Right forelimb (tissue), 1 donor: ENCODE data around the gene DLST.
"Not testable (repeated sequence)": the region's sequence is repeated elsewhere in the genome, so short reads cannot be mapped to it uniquely, and the experiment has no call there.

ENCODE experiments used
- DNase-seq: peaks from one replicate; pipeline ENCODE4 v3.0.0-alpha.2; 2018

Gene DLST

DNA sequence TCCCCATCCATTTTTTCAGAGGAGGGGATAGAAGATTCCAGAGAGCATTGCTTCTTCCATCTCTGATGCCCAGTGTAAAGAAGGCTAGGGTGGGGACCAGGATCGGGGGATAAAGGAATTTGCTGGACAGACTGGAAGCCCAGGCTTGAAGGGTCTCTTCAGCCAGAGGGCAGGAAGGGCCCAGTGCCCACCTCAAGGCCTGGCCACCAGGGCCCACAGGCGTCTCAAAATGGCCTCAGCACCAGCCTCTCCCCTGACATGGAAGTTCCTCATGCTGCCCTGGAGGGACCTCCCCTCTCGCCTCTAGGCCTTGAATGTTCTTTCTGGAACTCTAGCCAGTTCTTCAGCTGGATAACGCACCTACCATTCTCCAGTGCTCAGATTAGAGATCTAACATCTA, 38.6 kb downstream of the DLST start:
- DNase-seq: no peak

DNA sequence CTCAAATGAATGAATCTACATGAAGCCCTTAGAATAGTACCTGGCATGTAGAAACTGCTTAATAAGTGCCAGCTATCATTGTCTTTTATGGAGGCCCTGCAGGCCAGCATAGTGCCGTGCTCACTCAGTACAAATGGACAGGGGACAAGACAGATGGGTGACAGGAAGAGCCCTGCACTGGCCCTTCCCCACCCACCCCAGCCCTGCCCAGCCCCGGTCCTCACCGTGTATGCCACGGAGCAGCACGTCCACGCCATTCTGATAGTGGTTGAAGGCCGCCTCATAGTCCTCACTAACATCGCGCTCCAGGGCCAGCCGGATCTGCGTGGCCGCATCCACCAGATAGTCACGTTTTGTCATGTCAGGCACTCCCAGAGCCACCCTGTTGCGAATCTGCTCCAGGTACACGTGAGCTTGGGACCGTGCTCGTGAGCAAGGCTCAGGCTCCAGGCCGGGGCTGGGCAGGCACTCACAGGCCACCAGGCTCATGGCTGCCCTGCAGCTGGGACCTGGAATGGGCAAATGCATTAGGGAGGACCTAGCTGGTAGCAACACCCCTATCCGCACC, 39.4 kb downstream of the DLST start:
- DNase-seq: no peak

DNA sequence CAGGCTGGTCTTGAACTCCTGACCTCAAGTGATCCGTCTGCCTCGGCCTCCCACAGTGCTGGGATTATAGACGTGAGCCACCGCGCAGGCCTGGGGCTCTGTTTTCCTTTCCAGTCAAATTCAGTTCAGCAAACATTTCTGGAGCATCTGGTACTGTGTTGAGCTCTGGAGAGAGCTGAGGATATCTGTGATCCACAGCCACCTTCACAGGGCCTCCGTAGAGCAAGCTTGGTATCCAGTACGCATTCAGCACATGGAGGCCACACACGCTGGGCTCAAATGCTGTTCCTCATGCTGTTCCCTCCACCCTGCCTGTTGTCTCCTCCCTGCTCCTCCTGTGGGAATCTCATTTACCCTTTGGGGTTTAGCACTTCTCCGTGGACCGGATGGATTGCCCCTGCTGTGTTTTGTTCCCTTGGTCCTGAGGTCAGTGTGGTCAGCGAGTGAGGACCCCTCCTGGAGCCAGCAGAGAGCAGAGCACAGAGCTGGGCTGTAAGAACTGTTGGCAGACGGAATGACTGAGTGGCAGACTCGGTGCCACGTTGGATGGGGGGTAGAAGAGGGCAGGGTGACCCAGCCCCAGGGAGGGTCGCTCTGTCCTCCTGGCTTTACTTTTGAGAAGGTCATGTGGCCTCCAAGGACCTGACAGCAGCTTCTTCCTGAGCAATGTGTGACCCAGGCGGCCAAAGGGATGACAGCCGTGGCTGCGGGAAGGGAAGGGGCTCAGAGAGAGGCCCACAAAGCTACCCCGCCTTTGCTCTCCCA, 40.5 kb downstream of the DLST start:
- DNase-seq: no peak

DNA sequence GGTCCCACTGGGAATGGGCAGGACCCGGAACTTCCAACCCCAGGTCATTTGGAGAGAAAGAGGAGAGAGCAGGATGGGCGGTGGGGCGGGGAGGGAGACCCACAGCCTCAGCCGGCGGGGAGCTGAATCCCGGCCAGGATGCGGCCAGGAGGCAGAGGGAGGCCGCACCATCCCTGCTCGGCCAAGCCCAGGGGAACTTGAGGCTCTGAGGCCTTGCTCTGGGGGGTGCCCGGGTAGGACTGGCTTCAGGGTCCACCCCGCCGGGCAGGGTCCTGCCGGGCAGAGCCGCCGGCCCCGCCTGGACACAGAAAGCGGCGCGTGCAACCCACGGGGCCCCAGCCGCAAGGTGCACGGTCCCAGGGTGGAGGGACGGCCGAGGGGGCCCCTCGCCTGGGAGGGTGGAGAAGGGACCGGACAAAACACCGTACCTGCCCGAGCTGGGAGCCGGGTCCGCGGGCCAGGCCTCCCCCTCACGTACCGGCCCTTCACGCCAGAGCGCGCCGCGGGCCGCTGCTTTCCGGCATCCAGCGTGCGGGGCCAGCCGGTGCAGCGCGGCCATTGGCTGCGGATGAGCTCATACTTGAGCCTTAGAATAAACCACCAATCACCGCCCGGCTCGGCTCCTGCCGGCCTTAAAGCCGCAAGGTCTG, 41.2 kb downstream of the DLST start, which contains the start of gene RPS6KL1:
RPS6KL1 (minus strand) TSS at position 509 of the 650 bp plus-strand sequence. CDS start 1,719 bp downstream, outside the sequence.
- DNase-seq: no peak

DNA sequence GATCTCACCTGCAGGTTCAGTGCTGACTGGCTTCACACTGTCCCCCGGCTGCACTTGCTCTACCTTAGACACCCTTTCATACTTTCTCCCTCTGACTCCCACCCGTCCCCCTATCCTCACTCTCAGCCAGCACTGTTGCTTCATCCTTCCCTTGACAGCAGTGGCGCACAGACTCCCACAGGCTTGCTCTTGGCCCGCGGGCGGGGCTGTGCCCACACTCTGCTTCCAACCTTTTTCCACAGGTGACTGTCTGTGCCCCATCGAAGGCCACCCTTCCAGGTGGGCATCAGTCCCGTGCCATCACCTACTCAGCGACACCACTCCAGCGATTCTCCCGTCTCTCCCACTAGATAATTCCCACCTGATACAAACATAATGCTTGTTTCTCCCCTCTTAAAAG, 42.3 kb downstream of the DLST start:
- no peak for DNase-seq

DNA sequence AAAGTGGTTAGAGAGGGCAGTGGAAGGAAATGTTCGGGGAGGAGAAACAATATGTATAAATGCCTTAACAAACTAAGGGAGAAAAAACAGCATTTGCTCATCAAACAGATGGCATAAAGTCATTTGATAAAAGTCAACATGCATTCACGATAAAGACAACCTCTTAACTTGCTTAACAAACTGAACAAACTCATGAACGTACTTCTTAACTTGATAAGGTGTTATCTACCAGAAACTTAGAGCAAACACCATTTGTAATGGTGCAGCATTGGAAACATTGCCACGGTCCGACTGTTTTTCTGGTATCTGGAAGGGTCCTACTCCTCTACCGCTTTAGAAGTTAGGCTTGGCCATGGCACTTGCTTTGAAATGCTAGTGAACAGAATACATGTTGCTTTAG, 45.5 kb downstream of the DLST start:
- DNase-seq: peak; percentile 5

DNA sequence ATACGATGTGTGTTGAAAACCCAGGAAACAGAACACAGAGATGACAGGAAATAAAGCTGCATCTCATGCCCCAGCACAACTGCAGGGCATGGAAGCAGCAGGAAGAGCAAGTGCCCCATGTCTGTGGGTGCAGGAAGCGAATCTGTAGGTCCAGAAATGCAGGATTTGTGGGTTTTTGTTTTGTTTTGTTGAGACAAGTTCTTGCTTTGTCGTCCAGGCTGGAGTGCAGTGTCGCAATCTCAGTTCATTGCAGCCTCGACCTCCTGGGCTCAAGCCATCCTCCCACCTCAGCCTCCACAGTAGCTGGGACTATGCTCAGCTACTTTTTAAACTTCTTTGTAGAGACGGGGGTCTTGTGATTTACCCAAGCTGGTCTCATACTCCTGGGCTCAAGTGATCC, 47.5 kb downstream of the DLST start:
- DNase-seq: no peak

DNA sequence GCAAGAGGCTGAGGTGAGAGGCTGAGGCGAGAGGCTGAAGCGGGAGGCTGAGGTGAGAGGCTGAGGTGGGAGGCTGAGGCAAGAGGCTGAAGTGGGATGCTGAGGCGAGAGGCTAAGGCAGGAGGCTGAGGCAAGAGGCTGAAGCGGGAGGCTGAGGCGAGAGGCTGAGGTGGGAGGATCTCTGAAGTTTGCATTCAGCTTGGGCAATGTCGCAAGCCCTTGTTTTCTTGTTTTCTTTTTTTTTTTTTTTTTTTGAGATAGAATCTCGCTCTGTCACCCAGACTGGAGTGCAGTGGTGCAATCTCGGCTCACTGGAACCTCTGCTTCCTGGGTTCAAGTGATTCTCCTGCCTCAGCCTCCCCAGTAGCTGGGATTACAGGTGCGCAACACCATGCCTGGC, 50.0 kb downstream of the DLST start:
- not testable (repeated sequence) for DNase-seq

DNA sequence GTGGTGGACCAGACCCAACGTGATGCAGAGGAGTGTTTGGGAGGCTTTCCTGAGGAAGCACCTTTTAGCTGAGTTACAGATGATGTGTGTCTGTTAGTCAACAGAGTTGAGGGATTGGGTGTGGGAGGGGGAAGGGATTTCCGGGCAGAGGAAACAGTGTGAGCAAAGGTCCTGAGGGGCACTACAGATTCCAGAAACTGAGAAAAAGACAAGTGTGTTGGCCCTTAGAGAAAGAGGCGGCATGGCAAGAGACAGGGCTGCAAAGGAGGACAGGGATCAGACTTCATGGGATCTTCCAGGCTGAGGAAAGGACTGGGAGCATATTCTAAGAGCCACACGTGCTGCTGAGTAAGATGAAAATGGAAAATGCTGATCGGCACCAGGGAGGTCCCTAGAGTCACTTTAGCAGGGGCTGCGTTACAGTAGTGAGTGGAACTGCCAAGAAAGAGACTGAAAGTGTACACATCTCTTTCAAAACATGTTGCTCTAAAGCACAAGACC, 50.7 kb downstream of the DLST start:
- no peak for DNase-seq

DNA sequence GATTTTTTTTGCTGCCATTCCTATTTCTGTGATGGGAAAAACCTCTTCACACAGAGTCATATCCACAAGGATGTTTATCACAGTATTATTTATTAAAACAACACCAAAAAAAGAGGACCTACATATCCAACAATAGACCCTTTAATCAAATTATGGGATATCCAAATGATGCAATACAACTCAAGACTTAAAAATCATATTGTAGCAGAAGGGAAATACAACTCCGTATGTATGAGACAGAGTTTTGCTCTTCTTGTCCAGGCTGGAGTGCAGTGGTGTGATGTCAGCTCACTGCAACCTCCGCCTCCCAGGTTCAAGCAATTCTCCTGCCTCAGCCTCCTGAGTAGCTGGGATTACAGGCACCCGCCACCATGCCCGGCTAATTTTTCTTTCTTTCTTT, 51.2 kb downstream of the DLST start:
- DNase-seq: not testable (repeated sequence)

DNA sequence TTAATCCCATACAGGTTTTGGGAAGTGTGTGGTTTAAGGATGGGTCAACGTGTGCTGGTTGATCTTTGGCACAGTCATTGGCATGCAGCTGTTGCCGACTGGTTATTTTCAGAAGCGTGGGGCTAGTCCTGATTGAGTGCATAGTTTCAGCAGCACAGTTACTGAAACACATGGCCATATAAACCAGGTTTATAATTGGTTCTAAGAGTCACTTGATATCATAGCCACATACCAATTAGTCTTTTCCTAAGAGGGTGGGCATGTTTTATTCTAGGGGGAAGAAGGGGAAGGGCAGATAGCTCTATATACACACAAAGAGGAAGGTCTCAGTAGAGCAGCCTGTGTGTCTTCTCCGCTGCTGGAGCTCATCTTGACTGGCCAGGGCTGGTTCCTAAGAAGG, 52.3 kb downstream of the DLST start:
- DNase-seq: no peak

DNA sequence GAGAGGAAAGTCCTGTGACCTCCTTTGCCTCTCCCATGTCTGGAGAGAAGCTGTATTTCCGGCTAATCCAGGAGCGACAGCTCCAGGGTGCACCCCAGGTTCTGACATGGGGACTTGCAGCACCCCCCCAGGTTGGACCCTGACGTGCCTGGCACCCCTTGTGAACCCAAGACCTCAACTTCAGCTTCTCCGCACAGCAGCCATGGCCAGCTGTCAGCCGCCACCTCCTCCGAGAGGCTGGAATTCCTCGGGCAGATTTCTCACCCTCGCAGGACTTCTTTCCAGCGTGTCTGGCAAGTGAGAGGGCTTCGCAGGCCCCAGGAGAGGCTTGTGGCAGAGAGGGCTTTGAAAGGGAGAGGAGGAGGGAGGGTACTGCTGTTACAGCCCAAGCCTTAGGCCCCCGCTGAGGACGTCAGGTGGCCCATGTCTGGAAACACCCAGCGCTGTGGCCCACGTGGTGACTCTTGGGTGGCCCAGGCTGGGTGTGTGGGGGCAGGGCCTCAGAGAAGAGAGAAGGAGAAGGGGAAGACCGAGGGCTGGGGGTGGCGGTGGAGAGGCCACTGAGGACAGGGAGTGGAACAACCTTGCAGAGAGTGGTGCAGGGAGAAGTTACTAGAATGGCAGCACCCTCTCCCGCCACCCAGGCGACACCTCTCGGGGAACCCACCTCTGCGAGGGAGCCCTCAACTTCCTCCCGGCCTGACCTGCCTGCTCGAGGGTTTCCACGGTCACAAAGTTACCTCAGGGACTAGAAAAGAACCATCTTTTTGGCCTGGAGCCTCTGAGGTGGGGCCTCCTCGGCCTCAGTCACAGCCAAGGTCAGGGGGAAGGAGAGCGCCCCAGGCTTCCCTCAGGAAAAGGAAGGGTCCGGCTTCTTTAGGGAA, 53.0 kb downstream of the DLST start:
- no peak for DNase-seq

DNA sequence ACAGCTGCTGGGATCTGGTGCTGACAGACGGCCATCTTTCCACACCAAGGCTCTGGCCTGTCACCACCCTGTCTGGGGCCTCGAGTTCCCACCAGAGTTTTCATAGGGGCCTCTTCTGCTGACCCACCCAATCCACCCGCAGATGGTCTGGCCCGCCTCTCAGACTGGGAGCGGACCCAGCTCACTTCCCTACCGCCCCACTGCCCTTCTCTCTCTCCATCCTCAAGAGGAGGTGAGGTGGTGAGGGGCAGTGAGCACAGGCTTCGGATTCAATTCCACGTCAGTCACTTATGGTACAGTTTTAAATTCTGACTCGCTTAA, 53.6 kb downstream of the DLST start:
- DNase-seq: no peak

DNA sequence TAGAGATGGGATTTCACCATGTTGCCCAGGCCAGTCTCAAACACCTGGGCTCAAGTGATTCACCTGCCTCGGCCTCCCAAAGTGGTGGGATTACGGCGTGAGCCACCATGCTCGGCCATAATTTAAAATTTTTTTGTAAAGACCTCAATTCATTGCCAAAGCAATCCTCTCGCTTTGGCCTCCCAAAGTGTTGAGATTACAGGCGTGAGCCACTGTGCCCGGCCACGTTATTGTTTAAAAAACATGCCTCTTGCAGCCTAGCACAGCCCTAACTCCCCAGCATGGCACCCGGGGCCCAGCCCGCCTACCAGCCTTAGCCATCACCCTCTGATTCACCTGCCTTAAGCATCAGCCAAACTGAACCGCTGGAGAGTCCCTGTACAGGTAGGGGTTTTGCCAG, 54.4 kb downstream of the DLST start:
- DNase-seq: no peak

DNA sequence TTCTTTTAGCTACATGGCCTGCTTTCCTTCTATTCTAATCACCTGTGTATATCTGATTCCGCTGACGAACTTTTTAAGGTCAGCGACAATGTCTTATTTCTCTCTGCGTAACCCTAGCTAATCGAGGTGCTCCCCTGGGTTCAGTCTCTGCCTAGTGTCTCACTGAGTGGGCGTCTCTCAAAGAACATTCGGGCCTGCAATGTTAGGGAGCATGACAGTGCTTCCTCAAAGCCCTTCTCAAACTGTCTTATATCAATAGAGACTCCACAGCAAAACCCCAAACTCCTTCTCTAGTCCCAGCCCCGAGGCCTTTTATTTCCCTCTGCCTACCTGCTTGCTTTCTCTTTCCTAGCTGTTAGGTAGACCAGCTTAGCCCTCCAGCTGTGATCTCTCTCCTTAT, 55.0 kb downstream of the DLST start:
- DNase-seq: no peak

DNA sequence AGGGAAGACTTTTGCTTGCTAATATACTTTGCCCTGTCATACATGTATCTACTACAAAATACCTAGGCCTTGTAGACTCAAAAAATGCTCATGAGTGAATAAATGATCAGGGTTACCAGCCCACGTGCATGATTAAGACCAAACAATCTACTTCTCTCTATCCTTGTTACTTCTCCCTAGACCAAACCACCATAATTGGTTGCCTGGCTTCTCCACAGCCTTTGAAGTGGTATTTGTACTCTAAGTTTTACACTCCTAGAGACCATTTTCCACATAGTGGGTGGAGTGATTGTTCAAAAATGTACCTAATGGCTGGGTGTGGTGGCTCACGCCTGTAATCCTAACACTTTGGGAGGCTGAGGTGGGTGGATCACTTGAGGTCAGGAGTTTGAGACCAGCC, 55.5 kb downstream of the DLST start:
- no peak for DNase-seq

DNA sequence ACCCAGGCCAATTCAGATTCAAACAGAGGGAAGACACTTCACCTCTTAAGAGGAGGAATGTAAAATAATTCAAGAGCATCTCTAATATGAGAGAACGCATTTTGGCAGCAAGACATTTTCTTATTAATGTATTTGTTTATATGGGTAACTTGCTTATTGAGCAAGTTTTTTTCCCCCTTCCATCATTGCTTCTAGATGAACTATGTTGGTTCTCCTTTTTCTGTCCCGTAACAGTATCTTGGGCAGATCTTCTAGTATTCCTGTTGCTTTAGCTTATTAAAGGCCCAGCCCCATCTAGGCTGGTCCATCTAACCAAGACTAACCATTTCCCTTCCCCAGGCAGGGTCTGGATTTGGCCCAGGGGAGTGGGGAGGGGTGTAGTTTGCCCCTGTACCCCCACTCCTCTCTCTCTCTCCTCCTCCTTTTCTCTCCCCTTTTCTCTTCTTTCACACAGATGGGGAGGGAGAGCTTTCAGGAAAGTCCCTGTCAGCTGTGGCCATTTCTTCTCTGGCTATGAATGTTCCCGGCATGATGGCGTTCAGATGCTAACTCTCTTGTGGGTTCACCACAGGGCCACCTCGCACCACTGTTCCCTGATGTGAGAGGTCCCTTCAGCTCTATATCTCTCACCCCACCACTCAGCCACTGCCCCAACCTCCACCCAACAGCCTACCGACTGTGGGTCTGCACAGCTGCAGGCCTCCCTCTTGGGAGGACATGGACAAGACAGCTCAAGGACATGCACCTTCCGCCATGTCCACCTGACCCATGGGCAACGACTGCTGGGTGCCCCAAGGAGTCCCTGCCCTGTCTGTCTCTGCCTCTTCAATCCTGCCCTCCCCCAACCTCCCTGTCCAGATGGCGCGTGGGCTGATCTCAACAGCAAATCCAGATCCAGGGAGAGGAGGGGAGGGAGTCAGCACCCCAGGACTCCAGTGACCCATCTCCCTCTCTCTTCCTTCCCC, 57.1 kb downstream of the DLST start:
- no peak for DNase-seq

DNA sequence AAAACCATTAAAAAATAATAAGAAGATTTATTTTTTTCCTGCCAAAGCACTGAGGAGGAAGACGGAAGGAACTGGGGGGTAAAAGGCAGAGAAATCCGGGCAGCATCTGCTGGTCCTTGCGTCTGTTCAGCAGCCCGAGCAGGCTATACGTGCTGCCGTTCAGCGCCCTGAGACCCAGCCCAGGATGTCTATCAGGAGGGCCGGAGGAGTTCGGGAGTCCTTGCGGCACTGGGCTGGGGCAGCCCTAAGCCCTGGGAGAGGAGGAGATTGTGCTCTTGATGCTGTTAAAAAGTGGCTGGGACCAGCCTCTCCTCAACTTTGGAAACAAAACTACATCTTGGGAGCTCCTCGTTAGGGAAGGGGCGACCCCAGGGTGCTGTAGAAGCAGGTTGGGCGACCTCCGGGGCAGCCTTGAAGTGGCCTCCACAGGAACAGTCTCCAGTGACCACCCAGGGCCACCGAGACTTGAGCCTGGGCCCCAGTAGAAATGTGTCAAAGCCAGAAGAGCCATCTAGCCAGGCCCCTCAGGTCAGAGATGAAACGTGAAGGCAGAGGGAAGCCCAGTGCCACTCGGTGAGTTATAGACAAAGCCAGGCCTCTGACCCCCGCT, 59.3 kb downstream of the DLST start:
- no peak for DNase-seq

DNA sequence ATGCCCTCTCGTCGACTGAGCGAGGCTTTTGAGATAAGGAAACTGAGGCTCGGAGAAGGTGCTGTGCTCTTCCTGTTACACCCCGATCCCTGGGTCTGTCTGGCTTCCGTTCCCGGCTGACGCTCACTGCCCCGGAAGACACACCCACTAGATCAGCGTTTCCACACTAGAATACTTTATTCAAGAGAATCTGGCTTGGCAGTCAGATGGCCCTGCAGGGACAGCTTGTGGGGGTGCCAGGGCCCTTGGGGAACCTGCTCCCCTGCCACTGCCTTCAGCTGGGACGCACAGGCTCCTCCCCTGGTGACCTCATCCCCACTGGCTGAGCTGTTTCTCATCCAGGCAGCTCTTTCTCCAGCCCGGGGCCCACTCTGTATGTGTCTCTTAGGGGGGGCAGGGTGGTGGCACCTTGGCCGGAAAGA, 60.0 kb downstream of the DLST start:
- DNase-seq: no peak

DNA sequence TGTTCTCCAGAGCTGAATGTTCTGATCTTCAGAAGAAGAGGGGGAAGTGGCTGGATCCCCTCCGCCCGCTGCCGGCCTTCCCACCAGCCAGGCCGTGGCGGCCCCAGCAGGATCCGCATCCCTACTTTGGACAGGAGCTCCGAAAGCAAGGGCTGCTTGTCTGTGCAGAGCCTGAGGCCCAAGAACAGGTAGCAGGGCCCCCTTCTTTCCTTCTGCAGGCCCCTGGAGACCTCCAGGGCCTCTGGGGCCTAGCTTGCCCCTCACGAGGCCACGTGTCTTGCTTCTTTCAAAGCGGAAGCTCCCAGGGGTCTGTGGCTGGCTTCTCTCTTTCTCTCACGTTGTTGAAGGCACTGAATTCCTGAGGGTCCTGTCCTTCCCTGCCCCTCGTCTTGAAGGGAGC, 60.5 kb downstream of the DLST start:
- no peak for DNase-seq

DNA sequence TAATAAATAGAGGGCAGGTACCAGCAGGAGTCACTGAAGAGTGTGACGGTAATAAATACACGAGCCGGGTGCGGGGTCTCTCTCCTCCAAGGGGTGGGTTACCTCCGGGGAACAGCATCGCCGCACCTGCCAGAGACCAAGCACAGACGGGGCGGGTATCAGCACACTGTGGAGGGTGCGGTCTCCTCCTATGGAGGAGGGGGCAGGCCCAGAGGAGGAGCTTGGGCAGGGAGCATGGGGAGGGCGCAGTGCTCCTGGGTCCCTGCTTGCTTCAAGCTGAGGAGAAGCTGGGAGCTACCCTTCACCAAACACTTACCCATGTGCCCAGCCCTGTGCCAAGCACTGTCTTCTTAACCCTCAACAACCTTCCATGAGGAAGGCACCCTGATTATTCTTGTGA, 60.9 kb downstream of the DLST start:
- no peak for DNase-seq
